Stimulated activated CD4-positive, alpha-beta T cell treated with anti-CD3 and anti-CD28 coated beads, Interleukin-12 subunit alpha, Interleukin-12 subunit beta, amount 100 ng/mL, for 4 hours (primary cell): ENCODE data around the gene PHACTR3.

Source experiments
- DNase-seq: peaks from one replicate; pipeline ENCODE4 v3.0.0-alpha.2; 2020

PHACTR3 gene

DNA sequence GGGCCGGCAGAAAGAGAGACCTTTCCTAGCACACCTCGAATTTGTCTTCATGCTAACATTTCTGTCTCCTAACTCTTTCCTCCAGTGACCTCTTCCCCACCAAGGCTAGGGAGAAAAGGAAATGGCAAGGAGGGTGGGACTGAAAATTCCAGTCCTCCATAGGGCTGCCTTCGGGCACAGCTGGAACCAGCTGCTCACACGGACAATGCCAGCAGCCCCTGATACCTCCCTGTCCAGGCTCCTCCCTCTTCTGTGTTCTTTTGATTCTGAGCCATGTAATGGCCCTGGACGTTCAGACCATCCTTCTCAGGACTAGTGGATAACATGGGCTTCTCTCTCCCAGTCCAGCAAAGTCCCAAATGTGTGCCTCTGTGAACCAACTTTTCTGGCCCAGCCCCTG is 29.1 kb upstream of the PHACTR3 start:
- DNase-seq, result no peak

- no peak for DNase-seq
Observed at GRCh38 chr20:59575653-59576052, 28.7 kb upstream of the PHACTR3 start.

DNA sequence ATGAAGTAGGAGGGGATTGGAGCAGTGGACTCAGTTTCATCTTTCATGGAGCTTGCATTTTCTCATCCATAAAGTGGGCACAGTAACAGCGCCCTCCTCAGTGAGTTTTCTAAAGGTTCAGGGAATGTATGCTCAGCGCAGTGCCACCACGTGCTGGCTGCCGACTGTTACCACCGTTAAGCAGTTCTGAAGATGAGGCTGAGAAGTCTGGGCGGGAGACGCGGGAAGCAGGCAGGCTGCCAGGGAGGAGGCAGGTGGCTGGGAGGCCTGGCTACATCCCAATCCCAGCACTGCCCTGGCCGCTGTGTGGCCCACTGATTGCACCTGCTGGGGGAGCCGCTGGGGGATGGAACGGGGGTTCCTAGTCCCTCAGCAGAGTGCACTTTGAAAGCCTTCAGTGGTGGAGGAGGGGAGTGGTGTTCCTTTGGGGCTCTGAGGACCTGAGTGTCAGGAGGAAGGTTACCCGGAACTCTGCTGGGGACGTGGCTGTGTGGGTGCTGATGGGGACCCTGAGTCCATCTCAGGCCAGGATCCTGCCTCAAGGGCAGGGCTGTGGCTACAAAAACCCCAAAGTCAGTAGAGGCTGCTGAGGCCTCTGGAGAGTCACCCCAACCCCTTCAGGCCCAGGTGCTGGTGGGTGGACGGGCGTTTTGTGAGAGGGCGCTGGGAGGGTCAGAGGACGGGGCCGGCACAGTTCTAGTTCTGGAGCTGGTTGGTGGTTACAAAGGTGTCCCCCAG is 28.0 kb upstream of the PHACTR3 start:
- DNase-seq, result no peak

- no peak for DNase-seq
Observed at GRCh38 chr20:59577037-59577808, 27.1 kb upstream of the PHACTR3 start.

- no peak for DNase-seq
Observed at GRCh38 chr20:59577809-59578435, 26.4 kb upstream of the PHACTR3 start.

DNA sequence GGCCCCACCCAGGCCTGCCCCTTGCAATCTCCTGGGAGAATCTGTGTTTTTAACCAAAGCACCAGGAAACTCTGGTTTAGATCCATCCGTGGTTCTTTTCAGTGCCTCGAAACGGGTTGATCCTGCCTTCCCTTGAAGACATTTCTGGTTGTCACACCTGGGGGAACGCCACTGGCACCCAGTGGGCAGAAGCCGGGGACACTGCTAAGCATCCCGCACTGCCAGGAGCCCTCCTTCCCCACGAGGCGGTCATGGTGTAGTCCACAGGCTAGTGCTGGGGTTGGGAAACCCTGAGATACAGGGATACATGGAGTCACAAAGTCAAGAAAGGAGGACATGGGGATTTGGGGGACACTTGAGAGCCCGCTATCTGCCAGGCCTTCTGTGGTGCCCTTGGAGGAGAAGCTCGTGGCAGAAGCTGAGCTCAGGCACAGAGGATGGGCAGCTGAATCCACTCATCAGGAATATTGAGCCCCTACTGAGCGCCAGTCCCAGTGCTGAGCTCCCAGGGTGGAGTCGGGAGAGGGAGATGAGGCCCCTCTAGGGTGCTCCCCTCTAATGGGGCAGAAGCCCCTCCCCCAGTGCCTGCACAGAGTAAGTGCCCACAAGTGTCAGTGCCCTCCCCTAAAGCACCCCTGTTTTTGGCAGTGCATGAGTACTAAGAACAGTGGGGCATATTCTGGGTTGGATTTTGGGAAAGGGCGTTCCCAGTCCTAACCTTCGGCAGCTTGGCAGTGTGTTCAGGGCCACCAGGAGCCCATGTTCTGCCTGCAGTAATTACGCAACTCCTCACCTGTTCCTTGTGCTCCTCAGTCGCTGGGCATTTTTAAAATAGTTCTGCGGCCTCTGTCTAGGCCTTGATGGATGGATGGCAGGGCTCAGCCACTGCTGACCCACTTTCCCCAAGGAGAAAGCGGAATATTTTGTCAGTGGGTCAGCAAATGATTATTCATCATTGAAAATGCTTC is 25.6 kb upstream of the PHACTR3 start:
- no peak for DNase-seq

DNA sequence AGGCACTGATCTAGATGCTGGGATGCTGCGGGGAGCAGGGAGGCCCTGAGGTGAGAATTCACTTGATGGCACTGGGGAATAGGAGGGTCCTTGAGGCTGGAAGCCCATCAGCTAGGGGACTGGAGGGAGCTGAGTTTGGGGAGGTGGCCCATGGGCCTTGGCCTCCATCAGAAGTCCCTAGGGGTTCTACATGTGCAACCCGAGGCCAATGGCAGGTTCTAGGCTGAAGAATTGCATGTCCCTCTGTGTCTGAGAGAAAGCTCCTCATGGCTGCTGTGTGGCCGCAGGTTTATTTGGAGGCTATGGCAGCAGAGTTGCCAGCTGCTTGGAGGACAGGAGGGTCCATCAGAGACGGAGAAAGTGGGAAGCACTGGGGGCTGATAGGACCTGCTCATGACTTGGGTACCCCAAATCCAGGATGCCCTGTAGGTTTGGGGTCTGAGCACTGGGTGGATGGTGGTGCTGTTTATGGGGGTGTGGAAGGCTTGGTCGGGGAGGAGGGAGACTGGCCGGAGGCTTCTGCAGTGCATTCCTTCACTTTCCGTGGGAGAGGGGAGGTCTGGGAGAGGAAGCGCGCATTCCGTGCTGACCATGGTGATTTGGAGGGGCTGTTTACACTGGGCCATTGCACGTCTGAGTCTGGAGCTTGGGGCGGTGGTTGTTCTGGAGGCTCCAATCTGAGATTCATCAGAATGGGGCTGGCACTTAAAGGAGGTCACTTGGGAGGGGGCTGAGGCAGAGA is 24.8 kb upstream of the PHACTR3 start:
- DNase-seq, result no peak

DNA sequence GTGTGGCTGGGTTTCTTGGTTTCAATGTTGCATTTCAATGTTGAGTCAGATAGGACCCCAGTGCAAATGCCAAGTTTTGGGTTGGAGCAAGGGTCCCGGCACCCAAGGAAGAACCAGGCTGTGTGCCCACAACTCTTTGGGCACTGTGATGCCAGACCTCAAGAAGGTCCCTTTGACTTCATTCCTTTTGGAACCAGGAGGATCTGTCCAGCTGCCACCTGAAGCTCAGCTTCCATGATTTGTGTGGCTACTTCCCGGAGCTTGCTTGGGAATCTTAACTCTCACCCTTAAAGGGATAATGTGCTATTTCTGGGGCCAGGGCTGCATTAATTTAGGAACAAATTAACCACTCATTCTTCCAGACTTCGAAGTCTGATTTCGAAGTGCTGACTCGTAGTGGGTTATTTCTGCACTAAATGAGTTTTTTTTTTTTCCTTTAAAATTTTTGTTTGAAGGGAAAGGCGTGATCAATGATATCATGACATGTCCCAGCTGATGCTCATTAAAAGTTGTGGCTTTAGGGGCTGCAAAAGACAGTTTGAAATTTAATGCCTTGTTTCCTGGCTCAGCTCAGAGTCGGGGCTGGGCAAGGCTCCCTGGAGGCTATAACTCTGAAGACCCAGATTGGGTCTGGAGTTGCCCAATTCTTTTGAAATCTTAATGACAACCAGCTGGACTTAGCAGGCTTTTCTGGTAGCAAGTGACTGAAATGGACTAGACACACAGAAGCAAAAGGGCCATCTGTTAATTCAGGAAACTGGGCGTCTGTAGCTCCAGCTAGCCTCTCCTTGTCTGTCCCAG is 24.0 kb upstream of the PHACTR3 start:
- DNase-seq, result no peak

DNA sequence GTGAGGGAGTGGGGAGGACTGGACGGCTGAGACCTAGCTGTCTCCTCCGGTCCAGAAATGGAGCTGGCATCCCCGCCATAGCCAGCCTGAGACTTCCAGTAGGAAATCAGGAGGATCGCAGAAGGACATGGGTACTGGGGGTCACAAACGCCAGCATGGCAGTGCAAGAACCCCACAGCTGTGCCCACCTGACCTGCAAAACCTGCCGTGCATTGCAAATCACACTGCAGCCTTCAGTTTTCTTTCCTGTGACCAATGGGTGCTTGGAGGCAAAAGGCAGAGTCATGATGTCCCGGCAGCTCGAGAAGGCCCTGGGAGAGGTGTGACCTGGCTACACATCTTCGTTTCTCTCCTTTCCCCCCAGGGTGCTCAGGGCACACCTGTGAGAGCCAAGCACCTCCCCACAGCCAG is 23.3 kb upstream of the PHACTR3 start:
- DNase-seq, result no peak

DNA sequence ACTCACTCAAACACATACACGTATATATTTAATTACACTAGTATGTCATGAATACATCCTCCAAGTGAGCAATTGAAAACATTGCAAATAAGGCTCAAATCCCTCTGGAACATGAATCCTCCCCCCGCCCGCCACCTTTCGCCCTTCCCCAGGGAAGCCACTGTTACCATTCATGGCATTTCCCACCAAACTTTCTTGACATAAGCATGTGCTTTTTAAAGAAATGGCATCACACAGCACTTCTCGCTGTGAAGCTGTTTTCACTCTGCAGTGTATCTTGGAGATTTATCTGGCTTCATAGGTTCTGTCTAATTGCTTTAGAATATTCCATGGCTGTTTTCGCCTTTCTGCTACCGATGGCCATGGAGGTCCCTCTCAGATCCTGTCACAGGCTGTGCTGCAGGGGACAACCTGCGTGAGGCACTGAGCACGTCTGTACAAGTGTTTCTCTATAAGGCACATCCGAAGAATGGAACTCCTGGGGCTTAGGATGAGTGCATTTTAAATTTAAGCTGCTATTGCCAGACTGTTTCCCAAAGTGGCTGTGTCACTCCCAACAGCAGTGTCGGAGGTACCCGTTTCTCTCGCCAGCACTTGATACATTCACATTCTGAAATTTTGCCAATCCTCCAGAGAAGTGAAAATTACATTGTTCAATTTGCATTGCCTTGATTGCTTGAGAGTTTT is 22.2 kb upstream of the PHACTR3 start:
- no peak for DNase-seq

DNA sequence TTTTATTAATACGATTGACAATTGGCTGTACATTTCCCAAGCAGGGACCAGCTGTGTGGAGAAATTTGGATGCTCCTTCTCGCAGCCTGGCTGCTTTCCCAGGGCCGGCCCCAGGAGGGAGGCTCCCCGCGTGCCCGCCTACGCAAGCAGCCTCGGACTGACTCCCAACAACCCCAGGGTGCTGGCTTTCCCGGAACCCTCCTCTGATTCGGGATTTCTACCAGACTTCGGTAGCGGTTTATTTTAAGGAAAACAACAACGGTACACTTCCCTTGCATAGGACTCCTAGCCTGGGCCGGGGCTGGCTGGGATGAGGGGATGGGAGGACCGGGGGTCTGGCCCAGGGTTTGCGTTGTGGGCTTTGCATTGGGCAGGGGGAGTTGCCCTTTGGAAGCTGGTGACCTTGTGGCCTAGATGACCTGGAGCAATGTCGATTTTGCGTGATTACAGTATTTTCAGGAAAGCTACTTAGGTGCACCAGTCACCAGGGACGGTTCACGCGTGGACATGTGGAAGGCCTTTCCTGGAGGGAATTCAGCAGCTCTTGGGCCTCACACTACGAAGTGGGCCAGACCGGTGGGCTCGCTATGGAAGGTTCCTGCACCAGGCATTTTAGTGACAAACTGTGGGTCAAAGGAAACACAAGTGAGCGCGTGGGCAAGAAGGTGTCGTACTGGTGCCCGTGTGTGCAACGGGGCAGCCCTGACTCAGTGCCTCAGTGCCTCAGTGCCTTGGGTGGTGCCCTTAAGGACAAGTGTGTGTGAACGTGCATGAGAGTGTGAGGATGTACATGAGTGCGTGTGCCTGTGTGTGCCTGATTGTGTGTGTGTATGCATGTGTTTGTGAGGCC is 20.7 kb upstream of the PHACTR3 start:
- no peak for DNase-seq

DNA sequence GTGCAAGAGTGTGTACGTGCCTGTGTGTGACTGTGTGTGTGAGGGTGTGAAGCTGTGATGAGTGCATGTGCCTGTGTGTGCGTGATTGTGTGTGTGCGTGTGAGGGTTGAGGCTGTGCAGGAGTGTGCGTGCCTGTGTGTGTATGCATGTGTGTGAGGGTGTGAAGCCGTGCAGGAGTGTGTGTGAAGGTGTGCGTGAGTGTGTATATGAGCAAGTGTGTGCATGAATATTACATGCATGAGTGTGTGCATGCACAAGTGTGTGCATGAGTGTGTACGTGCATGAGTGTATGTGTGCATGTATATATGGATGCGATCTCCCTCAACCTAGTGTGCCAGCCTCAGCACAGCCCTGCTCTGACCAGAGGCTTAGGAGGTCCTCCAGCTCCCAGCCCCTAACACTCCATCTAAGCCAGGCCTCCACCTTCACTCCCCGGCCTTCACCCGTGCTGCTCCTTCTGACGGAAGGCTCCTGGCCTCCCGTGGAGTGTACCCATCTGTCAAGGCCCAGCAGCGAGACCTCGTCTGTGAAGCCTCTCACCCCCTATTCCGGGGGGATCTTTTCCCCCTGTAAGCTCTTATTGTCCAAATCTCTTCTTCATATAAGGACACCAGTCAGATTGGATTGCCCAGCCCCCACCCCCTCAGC is 19.9 kb upstream of the PHACTR3 start:
- no peak for DNase-seq

DNA sequence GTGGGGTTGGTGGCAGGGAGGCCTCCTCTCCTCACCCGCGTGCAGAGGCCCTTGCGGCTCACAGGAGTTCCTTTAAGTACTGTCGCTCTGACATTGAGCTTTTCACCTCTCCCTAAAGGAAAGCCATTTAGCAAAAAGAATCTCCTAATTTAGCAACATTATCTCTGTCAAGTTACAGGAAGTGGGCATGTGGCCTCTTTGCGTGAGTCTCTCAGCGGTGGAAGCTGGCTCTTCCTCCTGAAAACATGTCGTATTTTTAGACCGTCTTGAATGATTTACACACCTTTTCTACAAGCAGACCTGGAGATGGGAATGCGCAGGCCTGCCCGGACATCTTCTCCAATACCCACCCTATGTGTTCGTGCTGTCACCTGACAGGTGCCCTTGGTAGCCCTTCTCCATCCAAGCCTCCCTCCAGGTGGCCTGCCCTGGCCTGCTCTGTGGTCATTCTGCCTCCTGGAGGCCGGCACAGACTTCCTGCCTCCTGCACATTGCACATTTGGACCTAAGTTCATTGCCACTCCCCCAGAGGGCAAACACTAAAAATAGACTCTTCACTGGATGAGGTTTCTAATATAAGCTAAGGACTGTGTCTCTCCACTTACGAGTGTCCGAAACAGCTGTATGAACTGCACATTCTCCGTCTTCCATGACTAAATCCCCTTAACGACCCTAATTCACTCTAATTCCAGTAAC is 18.5 kb upstream of the PHACTR3 start:
- DNase-seq, result no peak

- DNase-seq, result no peak
Observed at GRCh38 chr20:59586613-59587012, 17.7 kb upstream of the PHACTR3 start.

- DNase-seq, result no peak
Observed at GRCh38 chr20:59587570-59587969, 16.8 kb upstream of the PHACTR3 start.

- DNase-seq, result no peak
Observed at GRCh38 chr20:59588236-59588855, 16.0 kb upstream of the PHACTR3 start.

DNA sequence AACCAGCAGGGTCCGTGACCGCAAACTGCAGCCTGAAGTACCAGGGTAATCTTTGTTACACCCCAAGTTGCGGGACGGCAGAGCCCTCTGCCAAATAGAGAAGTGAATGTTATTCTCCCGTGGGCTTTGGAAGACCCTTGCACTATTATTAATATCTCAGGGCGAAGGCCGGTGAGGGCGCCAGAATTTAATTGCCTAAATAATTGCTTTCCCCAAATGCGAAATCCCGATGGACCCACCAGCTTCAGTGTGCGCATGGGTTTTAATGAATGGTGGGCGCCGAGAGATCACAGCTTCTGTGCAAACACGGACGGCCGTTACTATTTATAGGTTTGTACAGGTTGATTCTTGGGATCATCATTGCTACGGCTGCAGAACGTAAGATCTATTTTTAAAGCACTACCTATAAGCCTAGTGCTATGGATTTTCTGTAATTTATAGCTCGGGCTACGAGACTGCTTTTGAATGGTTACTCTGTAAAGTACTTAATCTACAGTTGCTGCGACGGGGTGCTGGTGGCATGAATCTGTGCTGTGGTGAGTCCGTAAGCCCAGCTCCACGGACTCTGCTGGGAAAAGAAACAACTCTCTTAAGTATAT is 15.2 kb upstream of the PHACTR3 start:
- no peak for DNase-seq

DNA sequence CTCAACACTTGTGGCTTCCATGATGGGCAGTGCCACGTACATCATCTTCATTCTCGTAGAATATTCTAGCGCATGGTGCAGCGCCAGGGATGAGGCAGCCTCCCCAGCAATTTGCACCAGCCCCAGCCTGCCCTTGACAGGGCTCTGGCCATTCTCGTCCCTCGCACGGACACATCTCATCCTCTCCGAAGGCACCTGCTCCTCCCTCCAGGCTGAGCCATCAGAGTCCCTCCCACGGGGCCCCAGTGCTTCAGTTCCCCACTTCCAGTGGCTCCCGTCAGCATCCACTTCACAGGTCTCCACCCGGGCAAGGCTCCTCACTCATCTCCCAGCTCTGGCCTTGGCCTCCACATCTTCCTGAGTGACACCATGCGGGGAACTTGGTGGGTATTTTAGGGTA is 13.3 kb upstream of the PHACTR3 start:
- DNase-seq, result no peak
